T-helper 2 cell treated with Interferon-gamma antibody and Interleukin-4, amounts not matched to agents 100 ng/mL and 5 ng/mL, for 36 hours (primary cell): ENCODE results near the gene POLRMT. TPM values are rescaled to one million over a fixed set of nuclear protein-coding genes. Genes with fewer than 3 reads are reported as not detected.
"Not testable (repeated sequence)": the region's sequence is repeated elsewhere in the genome, so short reads cannot be mapped to it uniquely, and the experiment has no call there.

ENCODE experiments used
- intact Hi-C: fragments of 100-400 bp; cut with micrococcal nuclease; formaldehyde crosslinking; loops from one replicate; pipeline ENCODE4 v1.15.1; 2023
- total RNA-seq: library from RNA; stranded (reverse); gene quantifications from 2 replicates; pipeline ENCODE4 v1.2.3, GENCODE V29; 2022

Gene POLRMT
- total RNA-seq, 1 donor from 2014 or later = 53.9 TPM

DNA sequence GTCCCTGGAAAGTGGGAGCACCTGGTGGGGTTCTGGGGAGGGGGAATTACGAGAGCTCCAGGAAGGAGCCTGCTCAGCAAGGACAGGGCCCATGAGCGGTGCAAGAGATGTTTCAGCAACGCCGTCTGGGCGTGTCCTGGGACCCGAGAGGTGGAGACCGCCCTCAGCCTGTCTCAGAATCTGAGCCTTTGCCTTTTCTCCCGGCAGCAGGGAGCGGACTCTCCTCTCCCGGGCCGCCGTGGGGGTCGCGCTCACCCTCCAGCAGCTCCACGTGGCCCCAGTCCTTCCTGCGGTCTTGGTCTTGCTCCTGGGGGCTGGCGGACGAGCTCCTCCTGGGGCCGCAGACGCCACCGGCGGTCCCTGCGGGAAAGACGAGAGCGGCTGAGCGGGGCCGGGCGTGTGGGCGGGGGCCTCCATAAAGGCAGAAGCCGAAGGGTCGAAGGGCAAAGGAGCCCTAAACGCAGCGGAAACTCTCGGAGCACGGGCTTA, 714 bp downstream of the POLRMT start:
- intact Hi-C loops = loop anchor here (1.0 to 2.0 kb wide), 3 partner anchors 22 to 125 kb away; partner anchors contain the start of genes RNF126 and TPGS1

DNA sequence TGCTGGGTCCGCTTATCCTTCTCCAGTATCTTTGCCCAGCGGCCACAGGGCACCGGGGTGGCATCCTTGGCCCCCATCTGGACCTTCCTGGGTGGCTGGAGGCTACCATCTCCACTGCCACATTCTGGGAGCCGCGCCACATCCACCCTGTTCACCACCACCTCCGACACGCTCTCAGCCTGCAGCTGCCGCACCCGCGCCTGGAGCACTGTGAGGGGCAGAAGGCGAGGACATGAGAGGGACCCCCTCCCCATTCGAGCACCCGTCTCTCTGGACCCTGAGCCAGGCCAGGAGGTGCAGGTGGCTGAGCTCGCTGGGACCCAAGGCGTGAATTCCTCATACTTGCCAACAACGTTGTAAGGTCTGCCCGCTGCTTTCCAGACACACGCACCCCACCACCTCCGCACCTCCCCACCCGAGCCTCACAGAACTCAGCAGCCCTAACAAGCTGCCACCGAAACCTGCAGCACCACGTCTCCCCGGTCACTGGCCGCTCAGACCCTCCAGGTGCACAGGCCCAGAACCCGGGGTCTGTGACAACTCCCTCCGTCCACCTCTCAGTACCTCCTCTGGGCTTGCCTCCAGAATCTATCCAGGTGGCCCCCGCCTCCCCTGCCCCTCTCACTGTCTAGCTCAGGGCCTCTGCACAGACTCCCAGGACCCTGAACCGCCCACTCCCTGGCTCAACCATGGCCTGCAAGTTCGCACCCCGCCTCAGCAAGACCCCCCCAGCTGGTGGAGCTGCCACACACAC, 3.2 kb downstream of the POLRMT start:
- intact Hi-C loops = no loop called here

DNA sequence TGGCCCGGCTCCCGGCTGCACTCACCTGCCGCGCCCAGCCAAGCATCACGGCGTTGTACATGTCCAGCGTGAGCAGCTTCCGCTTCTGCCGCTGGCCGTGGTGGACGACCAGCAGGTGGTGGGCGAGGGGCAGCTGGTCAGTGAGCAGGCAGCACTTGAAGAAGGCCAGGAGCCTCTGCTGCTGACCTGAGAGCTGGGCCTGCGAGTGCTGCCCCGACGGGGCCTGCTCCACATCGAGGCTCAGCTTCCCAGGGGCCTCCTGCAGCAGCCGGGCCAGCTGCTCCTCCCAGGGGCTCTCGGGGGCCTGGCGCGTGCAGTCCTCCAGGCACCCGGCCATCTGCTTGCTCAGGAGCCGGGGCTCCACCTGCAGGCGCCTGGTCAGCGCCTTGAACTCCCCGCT, 3.8 kb downstream of the POLRMT start:
- intact Hi-C loops = not testable (repeated sequence)

DNA sequence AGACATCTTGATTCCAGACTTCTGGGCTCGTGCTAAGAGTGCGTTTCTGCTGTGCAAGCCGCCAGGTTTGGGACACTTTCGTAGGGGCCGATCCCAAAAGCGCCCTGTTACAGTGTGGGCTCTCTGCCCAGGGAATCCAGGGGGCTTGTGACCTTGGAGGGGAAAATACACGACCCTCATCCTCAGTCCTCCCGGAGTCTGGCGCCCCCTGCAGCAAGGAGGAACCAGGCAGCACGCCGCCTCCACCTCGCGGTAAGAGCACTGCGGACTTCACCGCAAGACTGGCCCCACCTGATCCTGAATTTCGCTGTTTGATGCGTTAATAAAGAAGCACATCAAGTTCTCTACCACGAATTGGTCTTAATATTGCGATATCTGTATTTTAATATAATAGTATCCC, 5.2 kb downstream of the POLRMT start:
- intact Hi-C loops = no loop called here

DNA sequence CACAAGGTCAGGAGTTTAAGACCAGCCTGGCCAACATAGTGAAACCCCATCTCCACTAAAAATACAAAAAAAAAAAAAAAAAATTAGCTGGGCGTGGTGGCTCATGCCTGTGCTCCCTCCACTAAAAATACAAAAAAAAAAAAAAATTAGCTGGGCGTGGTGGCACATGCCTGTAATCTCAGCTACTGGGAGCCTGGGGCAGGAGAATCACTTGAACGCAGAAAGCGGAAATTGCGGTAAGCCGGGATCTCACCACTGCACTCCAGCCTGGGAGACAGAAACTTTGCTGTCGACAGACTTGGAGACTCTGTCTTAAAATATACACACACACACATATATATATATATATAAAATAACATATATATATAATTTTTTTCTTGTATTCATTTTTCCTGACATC, 6.8 kb downstream of the POLRMT start:
- intact Hi-C loops = not testable (repeated sequence)

DNA sequence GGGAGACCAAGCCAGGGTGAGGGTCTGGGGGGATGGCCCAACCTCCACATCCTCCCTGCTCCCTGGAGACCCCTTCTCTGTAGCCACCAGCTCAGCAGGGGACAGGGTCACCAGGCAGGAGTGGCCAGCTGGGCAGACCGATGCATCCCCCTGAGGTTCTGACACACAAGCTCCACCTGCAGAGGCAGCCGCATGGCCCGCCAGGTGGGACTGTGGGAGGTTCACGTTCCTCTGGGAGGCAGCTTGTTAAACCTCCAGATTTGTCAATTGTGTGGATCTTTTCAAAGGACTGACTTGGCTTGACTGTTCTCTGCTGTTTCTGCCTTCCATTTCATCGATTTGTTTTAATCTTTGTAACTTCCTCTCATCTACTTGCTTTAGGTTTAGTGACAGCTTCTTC, 8.1 kb downstream of the POLRMT start:
- intact Hi-C loops = no loop called here

DNA sequence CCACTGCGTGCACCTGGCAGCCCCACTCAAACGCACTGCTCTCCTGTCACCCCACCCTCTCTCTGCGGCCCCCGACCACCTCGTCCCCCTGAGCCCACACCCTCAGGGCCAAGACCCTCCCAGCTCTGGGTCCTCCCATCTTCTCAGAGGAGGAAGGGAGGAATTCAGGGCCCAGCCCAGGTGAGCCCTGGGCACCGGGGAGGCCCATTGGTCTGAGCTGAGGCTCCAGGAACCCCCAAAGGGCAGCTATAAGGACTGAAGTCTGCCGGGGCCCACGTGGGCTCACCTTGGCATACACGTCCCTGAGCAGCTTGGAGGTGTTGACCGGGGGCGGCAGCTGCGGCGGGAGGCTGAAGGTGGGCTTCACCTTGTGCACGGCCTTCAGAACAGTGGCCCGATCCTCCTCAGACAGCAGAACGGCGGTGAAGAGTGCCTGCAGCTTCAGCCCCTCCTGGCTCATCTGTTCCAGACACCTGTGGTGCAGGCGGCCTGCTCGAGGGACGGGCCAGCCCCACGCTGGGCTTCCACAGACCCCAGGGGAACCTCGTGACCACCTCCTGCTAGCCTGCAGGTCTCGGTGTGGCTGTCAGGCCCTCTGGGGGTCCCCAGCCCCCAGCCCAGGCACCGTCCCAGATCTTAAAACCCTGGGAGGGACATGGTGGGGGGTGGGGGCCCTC, 8.8 kb downstream of the POLRMT start:
- intact Hi-C loops = no loop called here

DNA sequence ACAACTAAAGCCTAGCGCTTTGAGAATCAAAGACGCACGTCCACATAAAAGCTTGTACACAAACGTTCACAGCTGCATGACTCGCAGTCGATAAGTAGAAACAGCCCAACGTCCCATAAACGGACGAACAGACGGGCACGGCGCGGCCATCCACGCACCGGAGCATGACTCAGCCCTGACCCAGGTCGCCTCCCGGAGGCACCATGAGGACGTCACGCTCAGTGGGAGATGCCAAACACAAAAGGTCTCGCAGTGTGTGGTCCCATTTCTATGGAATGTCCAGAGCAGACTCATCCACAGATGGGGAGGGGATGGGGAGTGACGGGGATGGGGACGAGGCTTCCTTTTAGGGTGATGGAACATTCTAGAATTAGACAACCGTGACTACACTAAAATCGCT, 9.4 kb downstream of the POLRMT start:
- intact Hi-C loops = no loop called here

DNA sequence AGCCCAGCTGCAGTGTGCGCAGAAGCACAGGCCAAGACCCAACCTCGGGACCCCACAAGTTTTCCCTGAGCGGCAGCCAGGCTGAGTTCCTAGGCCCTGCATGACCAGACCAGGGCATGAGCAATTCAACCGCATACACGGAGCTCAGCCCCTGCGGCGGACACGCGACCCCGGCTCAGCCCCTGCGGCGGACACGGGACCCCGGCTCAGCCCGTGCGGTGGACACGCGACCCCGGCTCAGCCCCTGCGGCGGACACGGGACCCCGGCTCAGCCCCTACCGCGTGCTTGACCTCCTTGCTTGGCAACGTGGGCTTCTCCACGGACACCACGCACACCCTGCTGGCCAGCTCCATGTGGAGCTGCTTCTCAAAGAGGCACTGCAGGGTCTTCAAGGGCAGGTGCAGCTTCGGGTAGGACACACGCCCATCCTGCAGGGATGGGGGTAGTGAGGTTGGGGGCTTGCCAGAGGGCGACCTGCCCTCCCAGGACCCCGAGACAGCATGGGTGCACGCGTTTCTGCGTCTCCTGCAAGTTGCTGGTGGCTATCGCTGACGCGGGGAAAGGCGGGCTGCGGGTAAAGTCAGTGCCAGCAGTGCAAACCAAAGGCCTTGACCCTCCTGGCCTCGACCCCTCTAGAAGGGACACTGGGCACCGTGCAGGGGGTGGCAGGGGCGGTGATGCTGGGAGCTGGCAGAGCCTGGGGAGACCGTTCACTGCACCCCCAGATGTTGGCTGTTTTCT, 10.0 kb downstream of the POLRMT start:
- intact Hi-C loops = no loop called here

DNA sequence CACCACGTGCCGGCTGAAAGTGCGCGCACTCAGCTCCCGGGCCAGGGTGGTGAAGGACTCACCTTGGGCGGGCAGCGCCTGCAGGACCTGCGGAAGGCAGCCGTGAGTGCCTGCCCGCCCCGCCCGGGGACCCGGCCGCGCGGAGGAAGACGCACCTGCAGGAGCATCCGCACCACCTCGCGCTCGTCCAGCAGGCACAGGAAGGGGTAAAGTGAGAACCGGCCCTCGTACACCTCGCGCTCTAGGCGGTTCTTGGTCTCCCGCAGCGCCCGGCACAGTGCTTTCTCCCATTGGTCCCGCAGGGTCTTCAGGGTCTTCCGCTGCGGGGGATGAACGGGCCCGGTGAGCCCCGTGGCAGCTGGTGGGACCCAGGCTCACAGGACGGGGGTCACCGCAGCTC, 10.7 kb downstream of the POLRMT start:
- intact Hi-C loops = no loop called here

DNA sequence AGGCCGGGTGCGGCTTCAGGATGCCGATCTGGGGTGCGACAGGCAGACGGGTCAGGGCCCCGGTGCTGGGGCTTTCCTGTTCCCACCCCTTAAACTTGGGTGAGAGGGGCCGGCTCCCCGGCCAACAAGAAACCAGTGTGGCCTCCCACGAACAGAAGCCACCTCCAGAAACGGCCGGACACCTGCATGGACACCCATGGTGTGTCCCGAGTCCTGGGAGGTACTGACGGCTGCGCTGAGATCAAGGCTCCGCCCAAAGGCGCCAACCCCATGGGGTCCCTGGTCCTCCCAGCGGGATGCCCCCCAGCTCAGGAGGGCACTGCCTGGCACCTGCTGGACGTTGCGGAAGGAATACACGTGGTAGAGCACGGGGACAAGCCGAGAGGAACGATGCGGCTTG, 11.5 kb downstream of the POLRMT start:
- intact Hi-C loops = no loop called here

DNA sequence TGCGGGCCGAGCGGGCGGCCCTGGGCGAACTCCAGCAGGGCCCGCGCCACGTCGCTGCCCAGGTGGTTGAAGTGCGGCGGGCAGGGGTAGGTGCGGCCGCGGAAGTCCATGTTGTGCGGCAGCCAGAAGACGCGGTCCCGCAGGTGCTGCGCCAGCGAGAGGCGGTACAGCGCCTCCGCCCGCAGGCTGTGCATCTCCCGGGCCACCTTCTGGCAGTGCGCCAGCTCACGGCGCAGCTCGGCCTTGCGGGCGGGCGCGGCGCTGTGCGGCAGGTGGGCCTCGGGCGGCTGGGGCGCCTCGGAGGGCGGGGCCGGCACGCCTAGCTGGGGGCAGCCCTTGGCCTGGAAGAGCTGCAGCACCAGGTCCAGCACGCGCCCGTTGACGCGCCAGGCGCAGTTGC, 12.1 kb downstream of the POLRMT start:
- intact Hi-C loops = not testable (repeated sequence)

DNA sequence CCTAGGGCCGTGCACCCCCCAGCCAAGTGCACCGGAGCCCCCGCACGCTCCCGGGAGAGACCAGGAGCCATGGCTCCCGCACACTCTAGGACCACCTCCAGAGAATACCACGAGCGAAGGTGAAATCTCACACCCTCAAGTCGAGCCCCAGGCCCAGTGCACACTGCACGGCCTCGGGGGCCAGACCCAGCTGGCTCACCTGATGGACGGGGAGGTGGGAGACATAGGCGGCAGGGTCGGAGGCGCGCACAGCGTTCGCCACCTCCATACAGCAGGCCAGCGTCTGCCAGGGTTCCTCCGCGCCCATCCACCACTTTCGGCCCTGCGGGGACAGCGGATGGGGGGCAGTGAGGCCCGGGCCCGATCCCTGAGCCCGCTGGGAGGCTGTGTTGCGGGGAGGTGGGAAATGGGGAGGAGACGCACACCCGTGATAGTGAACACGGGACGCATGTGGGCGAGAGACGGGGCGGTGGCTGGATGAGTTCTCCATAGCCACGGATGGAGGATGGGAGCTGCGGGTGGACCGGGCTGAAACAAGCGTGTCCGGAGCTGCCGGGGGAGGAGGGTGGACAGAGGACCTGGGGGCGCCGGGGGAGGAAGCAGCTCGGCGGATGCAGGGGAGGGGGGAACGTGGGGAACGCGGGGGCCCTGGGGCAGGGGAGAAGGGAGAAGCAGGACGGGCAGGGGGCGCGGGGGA, 13.0 kb downstream of the POLRMT start:
- intact Hi-C loops = no loop called here

DNA sequence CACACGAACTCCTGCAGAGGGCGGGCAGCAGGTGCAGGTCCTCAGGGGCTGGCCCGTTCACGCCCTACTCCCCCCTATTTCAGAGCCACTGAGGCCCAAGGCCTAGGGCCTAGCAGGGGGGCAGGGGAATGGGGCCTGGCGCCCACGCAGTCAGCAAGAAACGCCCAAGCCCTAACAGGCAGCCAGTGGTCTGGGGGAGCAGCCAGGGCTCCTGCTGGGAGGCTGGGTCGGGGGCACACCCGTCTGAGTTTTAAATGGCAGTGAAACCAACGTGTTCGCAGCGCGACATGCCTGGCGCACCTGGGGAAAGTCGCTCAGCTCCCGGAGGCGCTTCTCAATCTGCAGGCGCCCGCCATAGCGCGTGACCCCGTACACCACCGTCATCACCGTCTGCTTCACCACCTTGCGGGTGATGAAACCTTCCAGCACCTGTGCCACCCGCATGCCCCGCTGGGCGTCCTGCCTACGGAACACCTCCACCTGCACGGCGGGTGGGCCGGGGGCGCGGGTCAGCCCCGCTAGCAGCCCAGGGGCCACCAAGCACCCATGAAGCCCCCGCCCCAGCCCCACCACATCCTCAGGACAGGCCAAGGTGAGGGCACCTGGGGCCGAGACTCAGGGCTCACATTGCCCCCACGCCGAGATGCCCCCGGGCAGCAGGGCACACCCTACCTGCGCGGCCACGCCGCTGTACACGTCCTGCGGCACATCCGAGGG, 13.9 kb downstream of the POLRMT start:
- intact Hi-C loops = no loop called here

DNA sequence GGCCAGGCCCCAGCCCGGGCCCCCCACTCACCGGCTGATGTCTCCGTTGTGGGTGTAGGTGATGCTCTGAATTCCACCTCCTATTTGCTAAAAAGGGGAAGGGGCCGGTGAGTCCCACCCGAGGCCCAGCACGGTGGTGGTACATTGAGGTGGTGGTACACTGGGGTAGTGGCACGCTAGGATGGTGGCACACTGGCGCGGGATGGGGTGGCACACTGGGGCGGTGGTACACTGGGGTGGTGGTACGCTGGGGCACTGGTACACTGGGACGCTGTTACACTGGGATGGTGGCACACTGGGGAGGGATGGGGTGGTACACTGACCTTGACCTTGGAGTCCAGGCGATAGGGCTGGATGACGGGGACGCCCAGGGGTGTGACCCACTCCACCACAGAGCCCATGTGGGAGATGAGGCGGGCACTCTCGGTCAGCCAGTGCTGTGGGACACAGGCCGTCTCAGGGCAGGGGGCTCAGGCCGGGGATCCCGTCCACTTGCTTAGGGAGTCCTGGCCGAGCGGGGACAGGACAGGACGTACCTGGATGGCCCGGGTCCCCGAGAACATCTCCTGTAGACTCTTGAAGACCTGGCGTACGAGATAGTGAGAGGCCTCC, 14.6 kb downstream of the POLRMT start:
- intact Hi-C loops = no loop called here

DNA sequence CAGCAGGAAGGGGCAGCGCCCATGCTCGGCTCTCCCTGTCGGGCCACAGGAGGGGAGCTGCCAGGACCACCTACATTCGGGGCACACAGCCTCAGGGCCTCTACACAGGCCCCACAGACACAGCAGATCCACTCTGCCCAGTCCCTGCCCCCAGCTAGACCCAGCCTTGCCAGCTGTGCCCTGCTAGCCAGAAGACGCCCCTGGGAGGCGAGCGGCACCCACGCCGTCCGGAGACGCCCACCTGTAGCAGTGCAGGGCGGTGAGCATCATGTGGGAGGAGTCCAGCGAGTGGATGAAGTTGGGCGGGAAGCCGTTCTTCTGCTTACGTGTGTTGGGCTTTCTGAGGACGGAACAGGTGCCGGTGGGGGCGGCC, 15.1 kb downstream of the POLRMT start:
- intact Hi-C loops = no loop called here

DNA sequence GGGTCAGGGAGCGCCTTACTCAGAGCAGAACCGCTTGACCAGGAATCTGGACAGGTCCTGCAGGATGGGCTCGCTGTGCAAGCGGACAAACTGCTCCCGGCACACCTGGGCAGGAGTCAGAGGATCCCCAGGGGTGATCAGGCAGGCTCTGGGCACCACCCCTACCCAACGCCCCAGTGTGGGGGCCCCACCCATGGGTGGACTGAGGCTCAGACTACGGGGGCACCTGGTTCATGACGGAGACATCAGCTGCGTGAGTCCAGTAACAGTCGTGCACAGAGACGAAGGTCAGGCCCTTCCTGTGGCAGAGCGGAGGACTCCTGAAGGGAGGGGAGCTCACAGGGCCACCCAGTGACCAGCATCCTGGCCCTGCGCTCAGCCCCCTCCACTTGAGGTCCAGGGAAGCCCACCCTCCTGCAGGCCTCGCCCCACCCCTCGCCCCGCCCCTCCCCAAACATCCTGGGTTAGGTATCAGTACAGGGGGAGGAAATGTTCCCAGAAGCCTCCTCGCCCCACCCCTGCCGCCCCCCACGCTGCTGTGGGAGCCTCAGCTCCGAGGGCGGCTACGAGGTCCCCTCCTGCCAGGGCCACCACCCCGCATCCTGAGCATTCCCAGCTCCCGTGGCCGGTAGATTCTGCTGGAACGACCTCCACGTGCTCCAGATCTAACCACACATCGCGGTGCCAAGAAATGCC, 15.6 kb downstream of the POLRMT start:
- intact Hi-C loops = no loop called here

DNA sequence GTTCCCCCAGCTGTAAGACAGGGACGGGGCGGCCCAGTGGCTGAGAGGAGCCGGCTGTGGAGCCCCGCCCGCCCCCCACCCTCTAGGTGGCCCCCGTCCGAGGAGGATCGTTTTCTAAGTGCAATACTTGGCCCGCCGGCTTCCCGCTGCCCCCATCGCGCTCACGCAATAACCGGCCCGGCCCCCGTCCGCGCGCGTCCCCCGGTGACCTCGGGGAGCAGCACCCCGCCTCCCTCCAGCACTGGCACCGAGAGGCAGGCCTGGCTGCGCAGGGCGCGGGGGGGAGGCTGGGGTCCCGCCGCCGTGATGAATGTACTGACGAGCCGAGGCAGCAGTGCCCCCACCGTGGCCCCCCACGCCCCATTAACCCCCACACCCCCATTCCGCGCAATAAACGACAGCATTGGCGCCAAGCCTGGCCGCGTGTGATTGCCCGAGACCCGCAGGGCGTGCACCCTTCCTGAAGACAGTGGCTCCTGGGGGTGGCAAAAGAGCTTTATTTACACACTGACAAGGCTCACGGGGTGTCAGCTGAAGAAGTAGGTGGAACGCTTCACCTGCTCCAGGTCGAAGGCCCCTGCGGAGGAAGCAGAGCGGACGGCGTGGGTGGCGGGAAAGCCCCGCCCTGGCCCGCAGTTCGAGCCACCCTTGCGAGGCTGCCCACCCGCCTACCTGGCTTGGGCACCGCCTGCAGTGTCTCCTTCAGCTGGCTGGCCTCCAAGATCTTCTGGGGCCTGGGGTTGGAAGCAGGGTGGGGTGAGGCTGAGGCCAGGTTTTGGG, 16.4 kb downstream of the POLRMT start:
- intact Hi-C loops = no loop called here

DNA sequence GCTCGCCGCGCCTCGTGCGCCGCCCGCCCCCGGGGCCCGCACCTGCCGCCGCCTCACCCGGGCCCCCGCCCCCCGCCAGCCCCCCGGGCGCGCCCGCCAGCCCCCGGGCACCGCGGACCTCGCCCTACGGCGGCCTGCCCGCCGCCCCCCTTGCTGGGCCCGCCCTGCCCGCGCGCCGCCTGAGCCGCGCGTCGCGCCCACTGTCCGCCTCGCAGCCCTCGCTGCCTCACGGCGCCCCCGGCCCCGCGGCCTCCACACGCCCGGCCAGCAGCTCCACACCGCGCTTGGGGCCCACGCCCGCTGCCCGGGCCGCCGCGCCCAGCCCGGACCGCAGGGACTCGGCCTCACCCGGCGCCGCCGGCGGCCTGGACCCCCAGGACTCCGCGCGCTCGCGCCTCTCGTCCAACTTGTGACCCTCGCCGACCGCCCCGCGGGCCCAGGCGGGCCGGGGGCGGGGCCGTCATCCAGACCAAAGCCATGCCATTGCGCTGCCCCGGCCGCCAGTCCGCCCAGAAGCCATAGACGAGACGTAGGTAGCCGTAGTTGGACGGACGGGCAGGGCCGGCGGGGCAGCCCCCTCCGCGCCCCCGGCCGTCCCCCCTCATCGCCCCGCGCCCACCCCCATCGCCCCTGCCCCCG, 17.2 kb downstream of the POLRMT start:
- intact Hi-C loops = no loop called here
